Fibroblast of lung (primary cell): ENCODE data around the gene ISG20.

Experiments
- EZH2 ChIP-seq: IDR thresholded peaks from 2 replicates; pipeline ENCODE4 v1.5.1; 2012; ENCODE audit warnings: low read length, control low read depth, mild to moderate bottlenecking; ENCODE audit errors: missing control alignments
- TF ChIP-seq, protein P1 (sequence below), 2 donors: IDR thresholded peaks in 1 of 2; conservative IDR thresholded peaks in 1 of 2; 1 replicate in 1 of 2; 2 replicates in 1 of 2; pipeline ENCODE4 v1.5.1; 2011 to 2012; ENCODE audit warnings: low read length in 2 of 2, control low read depth in 1 of 2, inconsistent platforms in 1 of 2, low read depth in 1 of 2, mild to moderate bottlenecking in 1 of 2

GRCh38 chr15:88653200-88654064 lies 14.6 kb downstream of the ISG20 start:
- TF ChIP-seq, protein P1, sequence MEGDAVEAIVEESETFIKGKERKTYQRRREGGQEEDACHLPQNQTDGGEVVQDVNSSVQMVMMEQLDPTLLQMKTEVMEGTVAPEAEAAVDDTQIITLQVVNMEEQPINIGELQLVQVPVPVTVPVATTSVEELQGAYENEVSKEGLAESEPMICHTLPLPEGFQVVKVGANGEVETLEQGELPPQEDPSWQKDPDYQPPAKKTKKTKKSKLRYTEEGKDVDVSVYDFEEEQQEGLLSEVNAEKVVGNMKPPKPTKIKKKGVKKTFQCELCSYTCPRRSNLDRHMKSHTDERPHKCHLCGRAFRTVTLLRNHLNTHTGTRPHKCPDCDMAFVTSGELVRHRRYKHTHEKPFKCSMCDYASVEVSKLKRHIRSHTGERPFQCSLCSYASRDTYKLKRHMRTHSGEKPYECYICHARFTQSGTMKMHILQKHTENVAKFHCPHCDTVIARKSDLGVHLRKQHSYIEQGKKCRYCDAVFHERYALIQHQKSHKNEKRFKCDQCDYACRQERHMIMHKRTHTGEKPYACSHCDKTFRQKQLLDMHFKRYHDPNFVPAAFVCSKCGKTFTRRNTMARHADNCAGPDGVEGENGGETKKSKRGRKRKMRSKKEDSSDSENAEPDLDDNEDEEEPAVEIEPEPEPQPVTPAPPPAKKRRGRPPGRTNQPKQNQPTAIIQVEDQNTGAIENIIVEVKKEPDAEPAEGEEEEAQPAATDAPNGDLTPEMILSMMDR (conservative IDR thresholded peaks at IDR 0.05 in 1 of 2, IDR thresholded peaks at IDR 0.05 in 1 of 2; ENCODE audit: low read depth in 1 of 2, low read length in 2 of 2) = no peak
- TF ChIP-seq EZH2 = no peak
